CD4-positive, alpha-beta T cell treated with Interferon gamma for 1 hour (primary cell): ENCODE results near the gene OSCAR.

Source experiments
- DNase-seq: peaks from one replicate; pipeline ENCODE4 v3.0.0-alpha.2; 2020

The OSCAR gene, protein sequence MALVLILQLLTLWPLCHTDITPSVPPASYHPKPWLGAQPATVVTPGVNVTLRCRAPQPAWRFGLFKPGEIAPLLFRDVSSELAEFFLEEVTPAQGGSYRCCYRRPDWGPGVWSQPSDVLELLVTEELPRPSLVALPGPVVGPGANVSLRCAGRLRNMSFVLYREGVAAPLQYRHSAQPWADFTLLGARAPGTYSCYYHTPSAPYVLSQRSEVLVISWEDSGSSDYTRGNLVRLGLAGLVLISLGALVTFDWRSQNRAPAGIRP

DNA sequence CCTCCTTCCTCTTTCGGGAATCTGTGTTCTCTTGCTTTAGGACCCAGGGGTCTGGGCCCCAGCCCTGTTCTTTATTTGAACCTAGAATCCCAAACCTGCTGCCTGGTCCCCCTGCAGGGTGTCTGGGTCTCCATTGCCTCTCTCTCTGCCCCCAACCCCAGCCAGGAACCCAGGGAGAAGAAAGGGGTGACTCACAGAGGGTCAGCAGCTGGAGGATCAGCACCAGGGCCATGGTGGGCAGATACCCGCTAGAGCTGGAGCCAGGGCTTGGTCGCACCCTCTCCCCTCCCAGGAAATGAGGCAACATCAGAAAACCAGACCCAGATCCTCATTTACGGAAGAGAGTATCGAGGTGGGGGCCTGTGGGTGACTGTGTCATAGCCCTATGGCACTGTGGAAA, at the start of gene OSCAR:
Gene OSCAR, minus strand, starts transcription at position 243 of the 400 bp plus-strand sequence. Its CDS starts 11 bp downstream, at position 232.
- DNase-seq, result peak; percentile 59

DNA sequence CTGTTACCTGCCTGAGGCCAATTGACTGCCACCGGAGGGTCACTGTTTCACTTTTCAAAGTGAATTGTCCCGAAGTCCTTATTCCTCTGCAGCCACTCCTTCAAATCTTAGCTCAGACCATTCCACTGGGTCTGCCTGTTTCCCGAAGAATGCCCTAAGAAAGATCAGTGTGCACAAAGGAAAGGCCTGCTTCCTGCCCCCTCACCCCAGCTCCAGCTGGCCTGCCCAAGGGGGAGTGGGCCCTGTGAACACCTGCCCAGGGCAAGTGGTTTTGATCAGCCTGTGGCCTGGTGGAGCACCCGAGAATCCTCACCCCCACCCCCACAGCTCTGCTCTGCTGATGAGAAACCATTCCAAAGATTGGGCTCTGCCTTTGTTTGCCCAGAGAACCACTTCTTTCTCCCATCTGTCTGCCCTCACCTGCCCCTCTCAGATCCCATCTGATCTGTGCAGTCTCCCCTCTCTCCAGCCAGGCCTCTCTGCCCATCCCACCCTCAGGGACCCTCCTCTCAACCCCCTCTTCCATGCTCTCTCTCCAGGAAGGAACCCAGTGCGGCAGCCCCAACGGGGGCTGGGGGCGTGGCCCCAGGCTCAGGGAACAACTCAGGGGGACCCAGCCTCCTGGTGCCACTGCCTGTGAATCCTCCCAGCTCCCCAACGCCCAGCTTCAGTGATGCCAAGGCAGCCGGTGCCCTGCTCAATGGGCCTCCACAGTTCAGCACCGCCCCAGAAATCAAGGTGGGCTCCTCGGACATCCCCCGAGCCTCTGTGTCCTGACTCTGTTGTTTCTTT, 48.6 kb upstream of the OSCAR start:
- DNase-seq, result no peak

DNA sequence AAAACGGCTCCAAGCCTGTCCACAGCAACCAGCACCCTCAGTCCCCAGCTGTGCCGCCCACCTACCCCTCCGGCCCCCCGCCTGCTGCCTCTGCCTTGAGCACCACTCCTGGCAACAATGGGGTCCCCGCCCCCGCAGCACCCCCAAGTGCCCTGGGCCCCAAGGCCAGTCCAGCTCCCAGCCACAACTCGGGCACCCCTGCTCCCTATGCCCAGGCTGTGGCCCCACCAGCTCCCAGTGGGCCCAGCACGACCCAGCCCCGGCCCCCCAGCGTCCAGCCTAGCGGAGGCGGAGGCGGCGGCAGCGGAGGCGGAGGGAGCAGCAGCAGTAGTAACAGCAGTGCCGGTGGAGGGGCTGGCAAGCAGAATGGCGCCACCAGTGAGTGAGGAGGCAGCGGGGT, 47.6 kb upstream of the OSCAR start:
- no peak for DNase-seq

DNA sequence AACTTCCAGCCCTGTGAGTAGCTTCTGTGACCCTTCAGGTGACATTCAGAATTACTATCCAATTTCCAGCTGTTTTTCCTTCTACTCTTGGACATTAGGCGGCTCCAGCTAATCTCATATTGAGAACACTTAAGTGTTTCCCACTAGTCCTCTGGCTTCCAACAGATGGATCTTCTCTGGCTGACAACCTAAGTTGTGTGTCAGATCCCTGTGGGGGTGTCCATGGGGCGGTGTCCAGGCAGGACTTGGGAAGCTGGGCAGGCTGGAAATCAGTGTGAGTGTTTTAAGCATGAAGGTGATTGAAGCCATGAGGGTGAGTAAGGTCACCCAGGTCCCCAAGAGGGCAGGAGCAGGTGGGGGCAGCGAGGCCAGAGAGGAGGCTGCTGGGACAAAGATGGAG, 47.1 kb upstream of the OSCAR start:
- no peak for DNase-seq

DNA sequence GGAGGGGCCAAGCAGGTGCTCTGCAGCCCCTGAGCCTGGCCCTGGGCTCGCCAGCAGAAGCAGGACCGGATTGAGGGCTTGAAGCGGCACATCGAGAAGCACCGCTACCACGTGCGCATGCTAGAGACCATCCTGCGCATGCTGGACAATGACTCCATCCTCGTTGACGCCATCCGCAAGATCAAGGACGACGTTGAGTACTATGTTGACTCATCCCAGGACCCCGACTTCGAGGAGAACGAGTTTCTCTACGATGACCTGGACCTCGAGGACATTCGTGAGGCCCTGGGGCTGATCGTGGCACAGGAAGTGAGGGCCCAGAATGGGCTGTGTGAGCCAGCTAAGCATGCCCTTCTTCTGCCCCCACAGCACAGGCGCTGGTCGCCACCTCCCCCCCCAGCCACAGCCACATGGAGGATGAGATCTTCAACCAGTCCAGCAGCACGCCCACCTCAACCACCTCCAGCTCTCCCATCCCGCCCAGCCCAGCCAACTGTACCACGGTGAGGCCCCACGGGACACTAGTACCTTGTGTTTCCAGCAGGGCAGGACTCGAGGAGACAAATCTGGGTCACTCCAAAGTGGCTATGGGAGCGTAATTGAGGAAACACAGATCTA, 45.0 kb upstream of the OSCAR start:
- DNase-seq, result no peak

DNA sequence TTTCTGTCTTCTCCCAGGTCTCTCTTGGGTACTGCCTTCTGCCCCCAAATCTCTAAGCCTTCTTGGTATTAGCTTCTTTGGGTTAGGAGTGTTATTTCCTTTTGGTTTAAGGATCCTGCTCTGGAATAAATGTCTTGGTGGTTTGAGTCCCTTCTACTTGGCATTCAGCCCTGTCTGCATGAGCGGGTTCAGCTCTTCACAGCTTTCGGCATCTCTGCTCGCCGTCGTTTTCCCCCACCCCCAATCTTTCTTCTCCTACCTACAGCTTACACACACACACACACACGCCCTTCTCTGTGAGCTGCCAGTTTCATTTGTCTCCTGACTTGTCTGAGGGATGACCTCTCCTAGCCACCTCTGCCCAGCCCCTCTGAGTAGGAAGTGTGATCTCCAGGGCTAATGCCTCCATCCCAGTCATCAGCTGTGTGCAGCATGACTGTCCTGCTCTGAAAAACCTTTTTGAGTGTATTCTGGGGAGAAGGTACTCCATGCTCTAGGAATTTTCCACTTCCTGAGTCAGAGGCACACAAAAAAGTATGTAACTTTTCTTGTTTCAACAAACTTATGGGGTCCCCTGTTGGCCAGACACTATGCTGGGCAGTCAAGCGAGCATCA, 41.7 kb upstream of the OSCAR start:
- DNase-seq, result no peak

DNA sequence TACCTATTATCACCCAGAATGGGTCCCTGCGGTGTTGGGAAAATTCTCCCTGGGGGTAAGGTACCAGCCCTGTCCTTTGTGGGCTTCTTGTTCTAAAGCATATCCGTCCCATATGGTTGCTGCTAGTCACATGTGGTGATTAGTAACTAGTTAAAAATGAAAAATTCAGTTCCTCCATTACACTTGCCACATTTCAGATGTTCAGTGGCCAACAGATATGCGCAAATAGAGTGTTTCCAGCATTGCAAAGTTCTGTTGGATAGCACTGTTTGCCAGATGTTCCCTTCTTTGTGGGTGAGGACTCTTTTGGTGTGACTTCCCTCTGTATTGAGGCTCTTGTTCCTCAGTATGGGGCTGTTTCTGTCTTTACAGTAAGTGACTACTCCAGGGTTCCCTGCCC, 40.8 kb upstream of the OSCAR start:
- DNase-seq, result no peak

DNA sequence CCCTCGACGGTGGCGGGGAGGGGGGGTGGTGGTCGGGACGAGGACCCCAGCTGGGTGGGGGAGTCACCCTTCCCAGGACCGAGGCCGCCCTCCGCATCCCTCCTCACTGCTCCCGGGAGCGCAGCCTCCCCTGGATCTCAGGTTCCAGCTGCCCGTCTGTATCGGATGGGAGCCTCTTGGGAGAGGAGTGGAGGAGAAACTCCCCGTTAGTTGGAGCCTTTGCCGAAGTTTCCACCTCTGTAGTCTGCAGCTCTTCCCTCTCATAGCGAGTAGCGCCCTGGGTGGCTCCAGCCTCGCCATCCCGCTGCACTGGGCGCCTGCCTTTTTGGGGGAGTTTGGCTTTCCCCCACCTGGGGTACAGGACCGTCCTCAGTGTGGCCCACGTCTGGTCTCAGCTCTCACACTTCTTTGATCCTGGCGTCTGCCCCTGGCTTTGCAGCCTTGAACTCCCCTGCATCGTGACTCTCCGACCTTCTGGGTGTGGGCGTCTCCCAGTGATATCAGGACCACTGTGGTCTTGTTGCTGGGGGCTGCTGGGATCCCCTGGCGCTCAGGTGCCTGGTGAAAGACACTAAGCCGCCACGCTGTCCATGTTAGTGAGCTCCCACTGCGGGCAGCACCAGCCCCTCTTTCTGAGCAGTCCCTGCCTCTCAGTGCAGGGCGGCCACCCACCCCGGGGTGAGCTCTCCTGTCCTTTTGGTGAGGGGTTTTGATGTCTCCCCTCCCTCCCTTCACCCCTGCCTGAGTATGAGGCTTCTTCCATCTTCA, 38.1 kb upstream of the OSCAR start:
- no peak for DNase-seq

DNA sequence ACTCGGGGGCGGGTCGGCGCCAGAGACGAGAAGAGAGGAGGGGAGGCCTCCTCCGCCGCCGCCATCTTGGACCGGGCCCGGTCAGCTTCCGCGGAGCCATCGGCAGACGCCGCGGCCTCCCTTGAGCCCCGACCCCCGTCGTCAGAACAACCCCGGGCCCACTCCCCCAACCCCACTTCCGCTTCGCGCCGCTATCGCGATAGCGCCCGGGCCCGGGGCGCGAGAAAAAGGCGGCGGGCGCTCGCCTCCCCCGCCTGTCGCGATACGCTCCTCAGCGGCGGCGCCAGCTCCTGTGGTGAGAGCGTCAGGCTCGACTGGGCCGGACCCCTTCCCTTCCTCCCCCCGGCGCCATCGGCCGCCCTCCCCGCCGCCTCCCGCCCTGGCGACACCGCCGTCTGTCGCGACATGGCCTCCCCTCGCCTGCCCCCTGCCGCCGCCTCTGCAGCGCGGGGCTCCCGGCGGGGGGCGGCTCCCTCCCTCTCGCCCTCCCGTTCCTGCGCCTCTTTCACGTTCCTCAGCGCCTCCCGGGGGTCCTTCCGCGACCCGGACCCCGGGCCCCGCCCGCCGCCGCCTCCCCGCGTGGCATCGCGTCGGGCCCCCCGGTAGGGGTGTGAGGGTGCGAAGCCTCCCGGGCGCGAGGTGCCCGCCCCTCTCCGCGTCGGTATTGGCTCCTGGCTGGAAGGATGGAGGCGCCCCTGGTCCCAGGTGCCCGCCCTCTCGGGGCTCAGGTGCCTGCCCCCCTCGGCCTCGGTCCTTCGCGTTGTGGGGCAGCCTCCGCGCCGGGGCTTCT, 37.3 kb upstream of the OSCAR start, which contains the start of gene CNOT3:
Gene CNOT3, plus strand, starts transcription at position 64 of the 790 bp plus-strand sequence. CDS start 5,217 bp downstream, outside the sequence.
- no peak for DNase-seq

DNA sequence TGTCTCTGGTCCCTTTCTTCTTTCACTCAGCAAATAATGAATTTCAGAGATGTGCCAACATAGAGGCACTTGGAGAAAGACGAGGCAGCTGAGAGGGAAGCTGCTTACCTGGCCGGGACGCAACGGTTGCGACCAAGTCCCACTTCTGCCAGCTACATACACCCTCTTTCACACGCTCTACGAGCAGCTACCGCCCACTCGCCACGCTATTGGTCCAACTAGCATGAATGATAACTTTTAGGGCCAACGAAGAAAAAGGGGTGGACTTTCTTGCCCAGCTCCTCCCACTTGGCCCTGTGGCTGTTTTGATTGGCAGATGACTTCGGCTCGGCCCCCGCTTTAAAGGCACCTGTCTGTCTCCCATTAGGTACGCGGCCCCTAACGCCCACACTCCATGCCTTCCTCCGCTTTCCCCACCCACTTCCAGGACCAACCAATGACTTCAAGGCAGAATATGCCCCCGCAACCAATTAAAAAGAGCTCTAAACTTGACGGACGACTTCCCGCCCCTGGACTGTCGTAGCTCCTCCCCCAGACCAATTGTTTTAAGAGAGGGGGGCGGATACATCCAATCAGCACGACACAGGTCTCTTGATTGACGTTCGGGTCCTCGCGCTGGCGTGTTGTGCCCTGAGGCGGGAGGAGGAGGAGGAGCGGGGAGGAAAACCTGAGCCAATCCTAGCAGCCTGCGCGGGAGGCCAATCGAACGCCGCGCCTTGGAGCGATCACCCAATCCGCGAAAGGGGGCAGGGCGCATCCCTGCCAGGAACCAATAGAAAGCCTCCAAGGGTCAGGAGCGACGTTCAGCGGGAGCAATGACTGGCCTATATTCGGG, 36.5 kb upstream of the OSCAR start:
- peak; percentile 100 for DNase-seq

DNA sequence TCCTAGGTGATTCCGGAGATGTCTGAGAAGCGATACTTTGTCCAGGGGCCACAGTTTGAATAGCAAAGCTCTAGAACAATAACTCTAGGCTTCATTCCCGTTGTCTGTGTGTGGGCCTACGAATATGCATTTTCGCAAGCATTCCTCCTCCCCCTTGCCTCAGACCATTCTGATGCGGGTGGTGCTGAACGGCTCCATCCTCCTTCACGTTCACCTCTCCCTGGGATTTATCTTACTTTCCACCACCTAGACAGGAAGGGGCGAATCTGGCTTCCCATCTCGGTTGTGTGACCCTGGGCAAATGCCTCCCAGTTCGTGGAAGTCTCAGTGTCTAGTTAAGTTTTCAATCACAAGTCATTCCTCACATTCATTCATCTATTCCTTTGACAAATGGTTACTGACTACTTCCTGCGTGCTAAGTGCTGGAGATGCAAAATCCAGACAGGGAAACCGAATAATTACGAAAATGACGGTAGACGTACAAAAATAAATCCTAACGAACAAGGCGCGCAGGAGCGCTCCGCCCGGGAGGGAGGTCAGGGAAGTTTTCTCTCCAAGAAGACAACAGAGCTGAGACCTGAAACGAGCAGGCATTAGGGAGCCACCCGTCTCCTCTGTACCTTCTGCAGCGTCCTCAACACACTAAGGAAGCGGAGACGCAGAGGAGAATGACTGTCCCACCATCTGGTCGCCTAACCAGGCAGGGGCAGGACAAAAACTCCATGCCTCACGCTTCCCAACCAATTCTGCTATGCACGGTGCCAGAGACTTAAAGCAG, 35.7 kb upstream of the OSCAR start:
- DNase-seq, result no peak

DNA sequence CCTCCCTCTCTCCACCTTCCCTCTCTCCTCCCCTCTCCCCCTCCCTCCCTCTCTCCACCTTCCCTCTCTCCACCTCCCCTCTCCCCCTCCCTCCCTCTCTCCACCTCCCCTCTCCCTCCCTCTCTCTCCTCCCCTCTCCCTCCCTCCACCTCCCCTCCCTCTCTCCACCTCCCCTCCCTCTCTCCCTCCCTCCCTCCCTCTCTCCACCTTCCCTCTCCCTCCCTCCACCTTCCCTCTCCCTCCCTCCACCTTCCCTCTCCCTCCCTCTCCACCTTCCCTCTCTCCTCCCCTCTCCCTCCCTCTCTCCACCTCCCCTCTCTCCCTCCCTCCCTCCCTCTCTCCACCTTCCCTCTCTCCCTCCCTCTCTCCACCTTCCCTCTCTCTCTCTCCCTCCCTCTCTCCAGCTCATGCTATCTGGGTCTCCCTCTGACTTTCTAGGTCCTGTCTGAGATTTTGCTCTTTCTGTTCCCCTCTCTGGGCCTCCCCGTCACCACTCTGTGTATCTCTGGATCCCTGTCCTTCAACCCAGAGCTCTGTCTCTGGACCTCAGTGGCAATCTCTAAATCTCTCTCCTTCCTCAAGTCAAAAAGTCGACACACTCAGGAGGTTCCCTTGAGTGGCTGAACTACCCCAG, 33.5 kb upstream of the OSCAR start:
- DNase-seq, result no peak

DNA sequence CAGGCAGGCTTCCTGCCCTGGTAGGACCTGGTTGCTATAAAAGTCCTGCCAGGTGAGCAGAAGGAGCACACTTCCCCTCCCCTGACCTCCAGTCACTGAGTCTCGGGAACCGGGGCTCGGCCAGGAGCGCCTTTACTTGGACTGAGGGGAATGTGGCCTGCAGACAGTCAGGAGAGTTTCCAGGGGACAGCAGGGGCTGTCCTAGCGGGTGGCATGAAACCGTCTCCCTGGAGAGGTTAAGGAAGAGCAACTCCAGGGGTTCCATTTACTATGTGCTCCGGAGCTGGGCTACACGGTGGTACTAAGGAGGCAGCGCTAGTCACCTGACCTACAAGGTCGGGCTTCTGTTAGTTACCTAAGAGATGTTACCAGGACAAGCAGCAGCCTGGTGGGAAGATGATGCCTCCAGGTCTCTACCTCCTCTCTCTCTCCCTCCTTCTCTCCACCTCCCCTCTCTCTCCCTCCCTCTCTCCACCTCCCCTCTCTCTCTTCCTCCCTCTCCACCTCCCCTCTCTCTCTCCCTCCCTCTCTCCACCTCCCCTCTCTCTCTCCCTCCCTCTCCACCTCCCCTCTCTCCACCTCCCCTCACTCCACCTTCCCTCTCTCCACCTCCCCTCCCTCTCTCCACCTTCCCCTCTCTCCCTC, 32.8 kb upstream of the OSCAR start:
- no peak for DNase-seq

DNA sequence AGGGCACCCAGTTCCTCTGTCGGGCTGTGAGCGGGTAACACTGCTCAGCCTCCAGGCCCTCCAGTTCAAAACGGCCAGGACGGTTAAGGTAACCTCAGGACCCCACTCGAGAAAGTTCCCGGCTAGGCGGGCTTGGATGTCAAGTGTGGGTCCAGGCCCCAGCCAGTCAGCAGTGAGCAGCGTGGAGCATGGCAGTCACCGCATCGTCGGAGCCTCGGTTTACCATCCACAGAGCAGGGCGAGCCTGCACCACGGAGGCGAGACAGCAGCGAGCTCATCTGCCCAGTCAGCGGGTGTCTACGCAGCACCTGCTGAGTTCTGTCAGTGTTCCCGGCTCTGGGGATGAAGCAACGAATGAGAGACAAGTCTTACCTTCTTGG, 29.0 kb upstream of the OSCAR start:
- DNase-seq, result no peak

DNA sequence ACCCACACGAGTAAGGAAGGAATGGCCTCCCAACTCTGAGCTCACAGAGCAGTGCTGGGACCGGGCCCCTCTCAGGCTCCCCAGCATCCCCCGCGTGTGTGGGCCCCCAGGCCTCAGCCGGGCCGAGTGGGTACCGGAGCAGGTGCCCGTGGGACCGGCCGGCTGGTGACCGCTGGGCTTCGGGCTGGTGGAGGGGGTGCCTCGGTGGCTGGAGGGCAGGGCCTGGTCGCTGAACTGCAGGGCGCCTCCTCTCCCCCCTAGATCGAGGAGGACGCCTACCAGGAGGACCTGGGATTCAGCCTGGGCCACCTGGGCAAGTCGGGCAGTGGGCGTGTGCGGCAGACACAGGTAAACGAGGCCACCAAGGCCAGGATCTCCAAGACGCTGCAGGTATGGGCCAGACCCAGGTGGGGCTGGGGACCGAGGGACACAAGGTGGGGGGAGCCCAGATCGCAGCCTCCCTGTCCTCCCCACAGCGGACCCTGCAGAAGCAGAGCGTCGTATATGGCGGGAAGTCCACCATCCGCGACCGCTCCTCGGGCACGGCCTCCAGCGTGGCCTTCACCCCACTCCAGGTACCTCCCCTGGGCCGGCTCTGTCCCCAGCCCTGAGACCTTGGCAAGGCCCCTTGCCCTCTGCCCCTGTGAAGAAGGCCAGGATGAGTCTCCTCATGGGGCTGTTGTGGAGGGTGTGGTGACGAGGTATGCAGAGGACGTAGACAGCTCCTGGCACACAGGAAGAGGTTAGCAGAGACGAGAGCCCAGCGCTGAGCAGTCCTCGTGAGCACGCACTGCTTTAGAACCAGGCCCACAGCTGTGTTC, 28.4 kb upstream of the OSCAR start:
- DNase-seq, result no peak

DNA sequence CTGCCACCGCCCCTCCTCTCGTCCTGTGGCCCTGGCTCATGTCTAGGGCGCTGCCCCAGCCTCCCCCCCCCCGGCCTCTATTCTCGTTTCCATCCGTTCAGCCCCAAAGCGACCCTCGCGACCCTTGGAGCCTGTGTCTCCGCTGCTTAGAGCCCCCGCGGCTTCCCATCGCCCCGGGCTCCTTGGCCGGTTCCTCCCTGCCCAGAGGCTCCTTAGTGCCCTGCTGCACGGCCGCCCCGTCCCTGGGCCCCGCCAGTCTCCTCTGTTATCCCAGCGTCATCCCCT, 27.8 kb upstream of the OSCAR start:
- no peak for DNase-seq

DNA sequence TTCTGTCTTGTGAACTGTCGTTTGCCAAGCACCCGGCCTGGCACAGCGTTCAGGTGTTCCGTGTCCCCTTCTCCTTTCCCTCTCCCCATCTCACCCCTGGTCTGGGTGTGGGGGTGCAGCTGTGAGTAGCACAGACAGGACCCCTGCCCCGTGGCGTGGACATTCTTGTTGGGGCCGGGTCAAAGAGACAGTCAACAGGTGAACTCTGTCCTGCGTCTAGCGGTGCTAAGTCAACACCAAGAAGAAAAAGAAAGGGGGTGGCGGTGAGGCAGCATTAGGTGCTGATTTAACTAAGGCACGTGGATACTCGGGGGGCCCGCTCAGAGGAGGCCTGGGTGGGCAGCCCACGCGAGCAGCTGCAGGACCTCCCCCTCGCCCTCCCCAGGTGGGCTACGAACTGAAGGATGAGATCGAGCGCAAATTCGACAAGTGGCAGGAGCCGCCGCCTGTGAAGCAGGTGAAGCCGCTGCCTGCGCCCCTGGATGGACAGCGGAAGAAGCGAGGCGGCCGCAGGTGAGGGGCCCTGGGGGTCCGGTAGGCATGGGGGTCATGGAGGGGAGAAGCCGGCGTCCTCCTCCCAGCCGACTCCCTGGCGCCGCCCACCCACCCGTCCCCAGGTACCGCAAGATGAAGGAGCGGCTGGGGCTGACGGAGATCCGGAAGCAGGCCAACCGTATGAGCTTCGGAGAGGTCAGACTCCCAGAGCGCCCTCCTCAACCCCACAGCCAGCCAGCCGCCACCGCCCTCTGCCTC, 27.3 kb upstream of the OSCAR start:
- DNase-seq, result no peak

DNA sequence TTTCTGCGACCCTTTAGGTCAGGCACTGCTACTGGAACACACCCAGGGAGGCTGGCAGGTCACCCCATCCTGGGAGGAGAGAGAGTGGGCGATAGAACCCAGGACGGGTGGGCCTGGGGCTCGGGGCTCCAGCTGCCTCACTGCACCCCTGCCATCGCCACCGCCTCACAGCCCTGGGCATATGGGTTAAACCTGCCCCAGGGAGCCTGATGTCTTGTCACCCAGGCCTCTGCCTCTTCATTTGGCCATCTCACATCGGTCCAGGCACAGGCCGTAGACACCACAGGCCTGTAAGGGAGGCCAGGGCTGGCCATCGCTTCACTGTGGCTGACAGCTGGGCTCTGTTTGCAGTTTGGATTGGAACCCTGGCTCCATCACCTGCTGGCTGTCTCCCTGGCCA, 25.1 kb upstream of the OSCAR start:
- no peak for DNase-seq
